AG04449 (cell line): Measurements from ENCODE around the gene AGTPBP1.
"Not testable (repeated sequence)": the region's sequence is repeated elsewhere in the genome, so short reads cannot be mapped to it uniquely, and the experiment has no call there.

Source experiments
- CTCF ChIA-PET: fragments of 350-600 bp; formaldehyde crosslinking; extraction: SDS; loops from one replicate; lab custom pipeline; 2021; ENCODE audit warnings: antibody characterized with exemption; lab: Yijun Ruan, JAX
- POLR2A ChIA-PET: fragments of 400-600, 350-600 bp; formaldehyde crosslinking; extraction: SDS; loops from one replicate; lab custom pipeline; 2020; ENCODE audit warnings: antibody characterized with exemption, inconsistent platforms; lab: Yijun Ruan, JAX
- DNase-seq: peaks from one replicate; pipeline ENCODE4 v3.0.0-alpha.2; 2010; ENCODE audit warnings: low read depth, low spot score
- H3K4me3 ChIP-seq: 2 replicates; pipeline ENCODE4 v1.5.1; 2011; ENCODE audit warnings: low read depth, mild to moderate bottlenecking, control low read depth, low read length
- TF ChIP-seq, protein P1 (sequence below): IDR thresholded peaks from one replicate; pipeline ENCODE4 v1.5.1; 2011; ENCODE audit warnings: mild to moderate bottlenecking, moderate library complexity, low read length, control low read depth, inconsistent platforms; ENCODE audit not compliant: insufficient read depth; ENCODE audit errors: missing control alignments

Gene AGTPBP1, protein sequence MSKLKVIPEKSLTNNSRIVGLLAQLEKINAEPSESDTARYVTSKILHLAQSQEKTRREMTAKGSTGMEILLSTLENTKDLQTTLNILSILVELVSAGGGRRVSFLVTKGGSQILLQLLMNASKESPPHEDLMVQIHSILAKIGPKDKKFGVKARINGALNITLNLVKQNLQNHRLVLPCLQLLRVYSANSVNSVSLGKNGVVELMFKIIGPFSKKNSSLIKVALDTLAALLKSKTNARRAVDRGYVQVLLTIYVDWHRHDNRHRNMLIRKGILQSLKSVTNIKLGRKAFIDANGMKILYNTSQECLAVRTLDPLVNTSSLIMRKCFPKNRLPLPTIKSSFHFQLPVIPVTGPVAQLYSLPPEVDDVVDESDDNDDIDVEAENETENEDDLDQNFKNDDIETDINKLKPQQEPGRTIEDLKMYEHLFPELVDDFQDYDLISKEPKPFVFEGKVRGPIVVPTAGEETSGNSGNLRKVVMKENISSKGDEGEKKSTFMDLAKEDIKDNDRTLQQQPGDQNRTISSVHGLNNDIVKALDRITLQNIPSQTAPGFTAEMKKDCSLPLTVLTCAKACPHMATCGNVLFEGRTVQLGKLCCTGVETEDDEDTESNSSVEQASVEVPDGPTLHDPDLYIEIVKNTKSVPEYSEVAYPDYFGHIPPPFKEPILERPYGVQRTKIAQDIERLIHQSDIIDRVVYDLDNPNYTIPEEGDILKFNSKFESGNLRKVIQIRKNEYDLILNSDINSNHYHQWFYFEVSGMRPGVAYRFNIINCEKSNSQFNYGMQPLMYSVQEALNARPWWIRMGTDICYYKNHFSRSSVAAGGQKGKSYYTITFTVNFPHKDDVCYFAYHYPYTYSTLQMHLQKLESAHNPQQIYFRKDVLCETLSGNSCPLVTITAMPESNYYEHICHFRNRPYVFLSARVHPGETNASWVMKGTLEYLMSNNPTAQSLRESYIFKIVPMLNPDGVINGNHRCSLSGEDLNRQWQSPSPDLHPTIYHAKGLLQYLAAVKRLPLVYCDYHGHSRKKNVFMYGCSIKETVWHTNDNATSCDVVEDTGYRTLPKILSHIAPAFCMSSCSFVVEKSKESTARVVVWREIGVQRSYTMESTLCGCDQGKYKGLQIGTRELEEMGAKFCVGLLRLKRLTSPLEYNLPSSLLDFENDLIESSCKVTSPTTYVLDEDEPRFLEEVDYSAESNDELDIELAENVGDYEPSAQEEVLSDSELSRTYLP

GRCh38 chr9:85741875-85742596 lies at the start of gene AGTPBP1:
AGTPBP1 (minus strand) TSS chr9:85741954; CDS start chr9:85712533, 29,421 bp downstream.
- TF ChIP-seq, protein P1, sequence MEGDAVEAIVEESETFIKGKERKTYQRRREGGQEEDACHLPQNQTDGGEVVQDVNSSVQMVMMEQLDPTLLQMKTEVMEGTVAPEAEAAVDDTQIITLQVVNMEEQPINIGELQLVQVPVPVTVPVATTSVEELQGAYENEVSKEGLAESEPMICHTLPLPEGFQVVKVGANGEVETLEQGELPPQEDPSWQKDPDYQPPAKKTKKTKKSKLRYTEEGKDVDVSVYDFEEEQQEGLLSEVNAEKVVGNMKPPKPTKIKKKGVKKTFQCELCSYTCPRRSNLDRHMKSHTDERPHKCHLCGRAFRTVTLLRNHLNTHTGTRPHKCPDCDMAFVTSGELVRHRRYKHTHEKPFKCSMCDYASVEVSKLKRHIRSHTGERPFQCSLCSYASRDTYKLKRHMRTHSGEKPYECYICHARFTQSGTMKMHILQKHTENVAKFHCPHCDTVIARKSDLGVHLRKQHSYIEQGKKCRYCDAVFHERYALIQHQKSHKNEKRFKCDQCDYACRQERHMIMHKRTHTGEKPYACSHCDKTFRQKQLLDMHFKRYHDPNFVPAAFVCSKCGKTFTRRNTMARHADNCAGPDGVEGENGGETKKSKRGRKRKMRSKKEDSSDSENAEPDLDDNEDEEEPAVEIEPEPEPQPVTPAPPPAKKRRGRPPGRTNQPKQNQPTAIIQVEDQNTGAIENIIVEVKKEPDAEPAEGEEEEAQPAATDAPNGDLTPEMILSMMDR: no peak
- DNase-seq: peak; percentile 16
- ChIA-PET CTCF (no interaction called here), POLR2A (no interaction called here)
- peak within 1 kb of the TSS; percentile 76 for H3K4me3 ChIP-seq

- DNase-seq, POLR2A ChIA-PET, H3K4me3 ChIP-seq: not testable (repeated sequence)
- CTCF ChIA-PET: interaction anchor here (1.2 to 2.2 kb wide), 3 partner anchors 87 to 90 kb away, joined by 3 to 10 read pairs (median 4); no protein-coding TSS in a partner anchor
Observed at GRCh38 chr9:85786116-85786515, 44.4 kb upstream of the AGTPBP1 start.

GRCh38 chr9:85773844-85774243 lies 32.1 kb upstream of the AGTPBP1 start:
- POLR2A ChIA-PET, CTCF ChIA-PET, DNase-seq, H3K4me3 ChIP-seq: not testable (repeated sequence)

DNA sequence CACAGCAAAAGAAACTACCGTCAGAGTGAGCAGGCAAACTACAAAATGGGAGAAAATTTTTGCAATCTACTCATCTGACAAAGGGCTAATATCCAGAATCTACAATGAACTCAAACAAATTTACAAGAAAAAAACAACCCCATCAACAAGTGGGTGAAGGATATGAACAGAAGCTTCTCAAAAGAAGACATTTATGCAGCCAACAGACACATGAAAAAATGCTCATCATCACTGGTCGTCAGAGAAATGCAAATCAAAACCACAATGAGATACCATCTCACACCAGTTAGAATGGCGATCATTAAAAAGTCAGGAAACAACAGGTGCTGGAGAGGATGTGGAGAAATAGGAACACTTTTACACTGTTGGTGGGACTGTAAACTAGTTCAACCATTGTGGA lies 20.0 kb upstream of the AGTPBP1 start:
- CTCF ChIA-PET, H3K4me3 ChIP-seq, DNase-seq, POLR2A ChIA-PET: not testable (repeated sequence)

- CTCF ChIA-PET, POLR2A ChIA-PET, H3K4me3 ChIP-seq, DNase-seq: not testable (repeated sequence)
Observed at GRCh38 chr9:85757716-85758115, 16.0 kb upstream of the AGTPBP1 start.

DNA sequence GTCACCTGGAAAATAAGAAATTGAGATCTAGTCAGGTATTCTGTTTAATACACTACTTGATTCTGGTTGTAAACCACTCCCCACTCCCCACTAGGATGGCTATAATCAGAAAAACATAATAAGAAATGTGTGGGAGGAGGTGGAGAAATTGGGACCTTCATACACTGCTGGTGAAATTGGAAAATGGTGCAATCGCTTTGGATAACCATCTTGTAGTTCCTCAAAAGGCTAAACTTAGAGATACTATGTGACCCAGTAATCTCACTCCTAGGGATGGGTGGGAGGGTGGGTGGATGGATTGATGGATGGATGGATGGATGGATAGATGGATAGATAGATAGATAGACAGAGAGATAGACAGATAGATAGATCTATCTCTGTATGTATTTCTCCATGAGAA lies 14.5 kb upstream of the AGTPBP1 start:
- H3K4me3 ChIP-seq, DNase-seq, CTCF ChIA-PET, POLR2A ChIA-PET: not testable (repeated sequence)

GRCh38 chr9:85746309-85746708 lies 4.6 kb upstream of the AGTPBP1 start:
- POLR2A ChIA-PET: no interaction called here
- TF ChIP-seq, protein P1: no peak
- H3K4me3 ChIP-seq: no peak overlapping the region
- CTCF ChIA-PET: no interaction called here
- no peak for DNase-seq

DNA sequence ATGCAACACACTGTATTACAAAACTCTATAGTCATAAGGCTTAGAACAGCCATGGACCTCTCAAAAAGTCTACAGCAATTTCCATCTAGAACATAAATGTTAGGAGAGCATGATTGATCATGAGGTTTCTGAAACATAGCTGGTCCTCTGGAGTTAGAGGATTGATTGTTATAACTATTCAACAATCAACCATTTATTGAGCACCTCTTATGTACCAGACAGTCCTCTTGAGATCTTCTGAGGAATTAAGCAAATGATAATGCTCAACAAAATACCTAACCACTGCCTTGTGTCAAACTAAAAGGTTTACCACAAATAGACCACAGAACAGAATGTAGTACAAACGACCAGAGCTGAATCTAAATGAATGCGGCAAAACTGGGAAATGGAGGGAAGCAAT lies 3.4 kb upstream of the AGTPBP1 start:
- TF ChIP-seq, protein P1: no peak
- POLR2A ChIA-PET: no interaction called here
- no peak for DNase-seq
- H3K4me3 ChIP-seq: no peak overlapping the region
- CTCF ChIA-PET: interaction anchor here (1.2 kb wide), 1 partner anchor 47 kb away, joined by 6 read pairs; no protein-coding TSS in a partner anchor
